Calu3 (cell line): ENCODE measurements around the gene SLF1. TPM values are rescaled to one million over a fixed set of nuclear protein-coding genes. Genes with fewer than 3 reads are reported as not detected.

Experiments used
- BruUV-seq: library from RNA; stranded (reverse); fragments of 400-500 nt; replicated peaks from 2 replicates; lab custom pipeline; 2021; lab: Mats Ljungman, UMichigan
- CTCF ChIA-PET: fragments of 300-600 bp; sonication (Branson Sonifier 250); formaldehyde crosslinking; loops from one replicate; lab custom pipeline; 2022; ENCODE audit warnings: antibody characterized with exemption; lab: Charles Lee
- DNase-seq: peaks from one replicate; pipeline ENCODE4 v3.0.0; 2022
- H3K27ac Mint-ChIP-seq: one replicate; pipeline ENCODE4 v1.8.0; 2022; ENCODE audit warnings: mixed read lengths; ENCODE audit not compliant: unreplicated experiment
- H3K27me3 Mint-ChIP-seq: one replicate; pipeline ENCODE4 v1.8.0; 2022; ENCODE audit warnings: mixed read lengths; ENCODE audit not compliant: unreplicated experiment
- H3K36me3 Mint-ChIP-seq: one replicate; pipeline ENCODE4 v1.8.0; 2022; ENCODE audit warnings: mild to moderate bottlenecking, moderate library complexity, mixed read lengths; ENCODE audit not compliant: insufficient read depth, unreplicated experiment
- H3K4me1 Mint-ChIP-seq: one replicate; pipeline ENCODE4 v1.8.0; 2022; ENCODE audit warnings: mild to moderate bottlenecking, low read depth, mixed read lengths; ENCODE audit not compliant: unreplicated experiment
- H3K4me3 Mint-ChIP-seq: one replicate; pipeline ENCODE4 v1.8.0; 2022; ENCODE audit warnings: mild to moderate bottlenecking, low read depth, moderate library complexity, mixed read lengths; ENCODE audit not compliant: unreplicated experiment
- H3K9me3 Mint-ChIP-seq: one replicate; pipeline ENCODE4 v1.8.0; 2022; ENCODE audit warnings: low read depth, mixed read lengths; ENCODE audit not compliant: unreplicated experiment
- intact Hi-C: fragments of 100-400 bp; cut with micrococcal nuclease; formaldehyde crosslinking; loops from one replicate; pipeline ENCODE4 v1.10.0; 2022; ENCODE audit not compliant: unreplicated experiment
- total RNA-seq: library from RNA; stranded (reverse); gene quantifications from 2 replicates; pipeline ENCODE4 v1.2.3, GENCODE V29; 2022
- TF ChIP-seq, protein P1 (sequence below): fragments of 200-600 bp; IDR thresholded peaks from one replicate; pipeline ENCODE4 v1.8.0; 2022; ENCODE audit warnings: antibody characterized with exemption; ENCODE audit not compliant: unreplicated experiment

Gene SLF1
- total RNA-seq, 1 experiment from 2014 or later, result 17.9 TPM

- H3K36me3 Mint-ChIP-seq, result peaks cover 6% of the 10 kb centered on the region
- peaks cover 8% of the 10 kb centered on the region for H3K4me1 Mint-ChIP-seq
- CTCF ChIA-PET, result no interaction called here
- H3K4me3 Mint-ChIP-seq, result no peak overlapping the region
- H3K27ac Mint-ChIP-seq, result no peak overlapping the region
- TF ChIP-seq, protein P1, sequence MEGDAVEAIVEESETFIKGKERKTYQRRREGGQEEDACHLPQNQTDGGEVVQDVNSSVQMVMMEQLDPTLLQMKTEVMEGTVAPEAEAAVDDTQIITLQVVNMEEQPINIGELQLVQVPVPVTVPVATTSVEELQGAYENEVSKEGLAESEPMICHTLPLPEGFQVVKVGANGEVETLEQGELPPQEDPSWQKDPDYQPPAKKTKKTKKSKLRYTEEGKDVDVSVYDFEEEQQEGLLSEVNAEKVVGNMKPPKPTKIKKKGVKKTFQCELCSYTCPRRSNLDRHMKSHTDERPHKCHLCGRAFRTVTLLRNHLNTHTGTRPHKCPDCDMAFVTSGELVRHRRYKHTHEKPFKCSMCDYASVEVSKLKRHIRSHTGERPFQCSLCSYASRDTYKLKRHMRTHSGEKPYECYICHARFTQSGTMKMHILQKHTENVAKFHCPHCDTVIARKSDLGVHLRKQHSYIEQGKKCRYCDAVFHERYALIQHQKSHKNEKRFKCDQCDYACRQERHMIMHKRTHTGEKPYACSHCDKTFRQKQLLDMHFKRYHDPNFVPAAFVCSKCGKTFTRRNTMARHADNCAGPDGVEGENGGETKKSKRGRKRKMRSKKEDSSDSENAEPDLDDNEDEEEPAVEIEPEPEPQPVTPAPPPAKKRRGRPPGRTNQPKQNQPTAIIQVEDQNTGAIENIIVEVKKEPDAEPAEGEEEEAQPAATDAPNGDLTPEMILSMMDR, result no peak
- intact Hi-C loops, result no loop called here
- no TSS peak for BruUV-seq
- no peaks in the 10 kb centered on the region for H3K9me3 Mint-ChIP-seq
- no peak for DNase-seq
- H3K27me3 Mint-ChIP-seq, result no peaks in the 10 kb centered on the region
Measured at GRCh38 chr5:94670726-94671125, 52.3 kb downstream of the SLF1 start.

- CTCF ChIA-PET, result interaction anchor here (0.6 kb wide), 1 partner anchor 996 kb away, joined by 3 read pairs; no protein-coding TSS in a partner anchor
- H3K9me3 Mint-ChIP-seq, result no peaks in the 10 kb centered on the region
- H3K36me3 Mint-ChIP-seq, result peaks cover 6% of the 10 kb centered on the region
- no peaks in the 10 kb centered on the region for H3K27me3 Mint-ChIP-seq
- intact Hi-C loops, result loop anchor here (1.0 kb wide), 1 partner anchor 39 kb away; no protein-coding TSS in a partner anchor
- no TSS peak for BruUV-seq
- H3K27ac Mint-ChIP-seq, result no peak overlapping the region
- no peak overlapping the region for H3K4me3 Mint-ChIP-seq
- peaks cover 8% of the 10 kb centered on the region for H3K4me1 Mint-ChIP-seq
- DNase-seq, result no peak
- TF ChIP-seq, protein P1, result no peak
Measured at GRCh38 chr5:94672746-94673145, 54.3 kb downstream of the SLF1 start.

DNA sequence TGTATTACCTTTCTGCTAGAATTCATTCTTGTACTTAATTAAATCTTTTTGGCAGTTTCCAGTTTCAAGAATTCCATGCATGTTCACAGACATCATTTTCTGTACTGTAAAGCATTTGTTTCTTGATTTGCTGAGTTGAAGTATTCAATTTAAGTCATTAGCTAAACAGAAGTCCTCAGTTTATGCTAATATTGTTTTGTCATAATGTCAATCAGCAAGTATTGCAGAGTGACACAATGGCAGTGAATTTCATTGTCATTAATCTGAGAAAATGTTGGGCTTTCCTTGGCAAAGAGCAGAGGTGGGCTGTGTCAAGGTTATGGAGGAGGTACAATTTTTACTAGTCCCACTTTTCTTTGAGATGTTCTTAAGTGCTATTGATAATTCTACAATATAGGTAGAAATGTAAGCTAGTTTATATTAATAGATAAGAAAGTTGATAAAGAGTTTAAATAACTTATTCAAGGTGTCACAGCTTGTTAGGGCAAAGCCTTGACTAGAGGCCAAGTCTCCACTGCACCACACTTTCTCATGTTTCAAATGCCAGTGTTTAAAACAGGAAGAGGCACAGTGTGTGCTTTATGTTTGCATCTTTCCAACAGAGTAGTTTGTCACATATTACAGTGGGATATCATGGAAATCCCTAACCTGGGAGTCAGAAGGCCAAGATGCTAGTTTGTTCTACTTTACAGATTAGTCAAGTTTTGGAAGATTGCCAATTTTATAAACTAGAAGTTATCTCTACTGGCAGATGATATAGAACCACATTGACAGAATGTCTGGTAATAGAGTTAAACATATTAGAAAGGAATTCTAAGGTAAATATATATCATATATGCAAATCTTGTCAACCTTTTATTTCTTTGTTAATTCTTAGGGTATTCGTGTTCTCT lies 56.3 kb downstream of the SLF1 start:
- Mint-ChIP-seq H3K36me3 (peaks cover 6% of the 10 kb centered on the region), H3K27ac (no peak overlapping the region), H3K9me3 (no peaks in the 10 kb centered on the region), H3K27me3 (no peaks in the 10 kb centered on the region), H3K4me3 (no peak overlapping the region), H3K4me1 (peaks cover 8% of the 10 kb centered on the region)
- BruUV-seq, result no TSS peak
- intact Hi-C loops, result no loop called here
- TF ChIP-seq, protein P1, result no peak
- DNase-seq, result no peak
- CTCF ChIA-PET, result no interaction called here

- no peak overlapping the region for H3K27ac Mint-ChIP-seq
- H3K27me3 Mint-ChIP-seq, result no peaks in the 10 kb centered on the region
- no TSS peak for BruUV-seq
- H3K9me3 Mint-ChIP-seq, result no peaks in the 10 kb centered on the region
- peaks cover 6% of the 10 kb centered on the region for H3K36me3 Mint-ChIP-seq
- no peak for DNase-seq
- intact Hi-C loops, result no loop called here
- H3K4me1 Mint-ChIP-seq, result peaks cover 8% of the 10 kb centered on the region
- H3K4me3 Mint-ChIP-seq, result no peak overlapping the region
- CTCF ChIA-PET, result no interaction called here
- TF ChIP-seq, protein P1, result no peak
Measured at GRCh38 chr5:94675965-94676618, 57.6 kb downstream of the SLF1 start.
